Kidney epithelial cell (primary cell): ENCODE results near the gene DRICH1. TPM values are rescaled to one million over a fixed set of nuclear protein-coding genes. Genes with fewer than 3 reads are reported as not detected.
"Not testable (repeated sequence)": the region's sequence is repeated elsewhere in the genome, so short reads cannot be mapped to it uniquely, and the experiment has no call there.

Source experiments
- DNase-seq: peaks from one replicate; pipeline ENCODE4 v3.0.0-alpha.2; 2010; ENCODE audit warnings: low read depth
- H3K27me3 ChIP-seq: 2 replicates; pipeline ENCODE4 v1.6.0; 2011; ENCODE audit warnings: low read length; ENCODE audit not compliant: control insufficient read depth, insufficient read depth
- H3K36me3 ChIP-seq: 2 replicates; pipeline ENCODE4 v1.5.1; 2011; ENCODE audit warnings: low read length; ENCODE audit not compliant: control insufficient read depth, insufficient read depth
- H3K4me3 ChIP-seq: 2 replicates; pipeline ENCODE4 v1.5.1; 2011; ENCODE audit warnings: low read depth, mild to moderate bottlenecking, control low read depth, low read length
- CTCF ChIP-seq: IDR thresholded peaks from 2 replicates; pipeline ENCODE4 v1.5.1; 2011; ENCODE audit warnings: mild to moderate bottlenecking, moderate library complexity, low read length, control low read depth, inconsistent platforms; ENCODE audit not compliant: insufficient read depth, poor library complexity, severe bottlenecking
- total RNA-seq: library from RNA; depleted of rRNA; stranded (reverse); fragments of >200 nt; gene quantifications from 2 replicates; pipeline ENCODE4 v1.2.3, GENCODE V29; 2015

Gene DRICH1
- total RNA-seq, 1 donor from 2014 or later, result not detected

- DNase-seq, H3K27me3 ChIP-seq, H3K4me3 ChIP-seq, H3K36me3 ChIP-seq: not testable (repeated sequence)
- TF ChIP-seq CTCF, result peak; percentile 13
These were observed 4.6 kb downstream of the DRICH1 start for GRCh38 chr22:23627401-23628055.

GRCh38 chr22:23626286-23626975, 5.7 kb downstream of the DRICH1 start:
- H3K27me3 ChIP-seq, result no peaks in the 10 kb centered on the region
- no peak for DNase-seq
- no peak overlapping the region for H3K4me3 ChIP-seq
- no peak for TF ChIP-seq CTCF
- no peaks in the 10 kb centered on the region for H3K36me3 ChIP-seq

GRCh38 chr22:23622634-23623033, 9.5 kb downstream of the DRICH1 start:
- no peak for DNase-seq
- Histone ChIP-seq H3K36me3 (no peaks in the 10 kb centered on the region), H3K4me3 (no peak overlapping the region), H3K27me3 (no peaks in the 10 kb centered on the region)
- no peak for TF ChIP-seq CTCF

GRCh38 chr22:23621916-23622315, 10.2 kb downstream of the DRICH1 start:
- not testable (repeated sequence) for H3K4me3 ChIP-seq, H3K36me3 ChIP-seq, DNase-seq, H3K27me3 ChIP-seq

- DNase-seq, result no peak
- Histone ChIP-seq H3K4me3 (no peak overlapping the region), H3K27me3 (no peaks in the 10 kb centered on the region), H3K36me3 (no peaks in the 10 kb centered on the region)
- no peak for TF ChIP-seq CTCF
These were observed 10.9 kb downstream of the DRICH1 start for GRCh38 chr22:23621082-23621780.

GRCh38 chr22:23613193-23613972, 18.7 kb downstream of the DRICH1 start:
- Histone ChIP-seq H3K27me3 (no peaks in the 10 kb centered on the region), H3K4me3 (no peak overlapping the region), H3K36me3 (no peaks in the 10 kb centered on the region)
- DNase-seq, result no peak
- no peak for TF ChIP-seq CTCF
